Liver (tissue), 9 donors: ENCODE measurements around the gene ITPK1. TPM values are rescaled to one million over a fixed set of nuclear protein-coding genes. Genes with fewer than 3 reads are reported as not detected.

Experiments used
- DNase-seq: peaks from one replicate; pipeline ENCODE4 v3.0.0-alpha.2; 2017; ENCODE audit warnings: low spot score
- H3K27ac ChIP-seq, 2 donors: one replicate each; pipeline ENCODE4 v1.7.0; 2013; ENCODE audit warnings: inconsistent platforms in 2 of 2, low read length in 2 of 2, control low read depth in 1 of 2, low read depth in 1 of 2, mild to moderate bottlenecking in 1 of 2
- H3K27me3 ChIP-seq, 4 donors: one replicate each; pipeline versions ENCODE4 v1.6.1 to v1.7.0; 2013; ENCODE audit warnings: low read length in 3 of 4, inconsistent platforms in 1 of 4, mild to moderate bottlenecking in 1 of 4, moderate library complexity in 1 of 4; ENCODE audit not compliant: control insufficient read depth in 4 of 4, insufficient read depth in 4 of 4
- H3K36me3 ChIP-seq, 4 donors: one replicate each; pipeline versions ENCODE4 v1.6.1 to v1.7.0; 2013; ENCODE audit warnings: low read length in 3 of 4, mild to moderate bottlenecking in 3 of 4, low read depth in 1 of 4, moderate library complexity in 1 of 4; ENCODE audit not compliant: control insufficient read depth in 4 of 4, insufficient read depth in 3 of 4
- H3K4me1 ChIP-seq, 4 donors: one replicate each; pipeline versions ENCODE4 v1.6.1 to v1.7.0; 2013; ENCODE audit warnings: low read length in 3 of 4, mild to moderate bottlenecking in 3 of 4, moderate library complexity in 1 of 4; ENCODE audit not compliant: control insufficient read depth in 4 of 4, insufficient read depth in 4 of 4
- H3K4me3 ChIP-seq, 3 donors: one replicate each; pipeline versions ENCODE4 v1.6.1 to v1.7.0; 2013; ENCODE audit warnings: low read length in 3 of 3, control low read depth in 1 of 3, low read depth in 1 of 3, mild to moderate bottlenecking in 1 of 3
- H3K9ac ChIP-seq, 2 donors: one replicate each; pipeline ENCODE4 v1.7.0; 2013; ENCODE audit warnings: low read length in 2 of 2, mild to moderate bottlenecking in 2 of 2, moderate library complexity in 2 of 2, control low read depth in 1 of 2, low read depth in 1 of 2
- H3K9me3 ChIP-seq, 4 donors: one replicate each; pipeline versions ENCODE4 v1.6.1 to v1.7.0; 2013; ENCODE audit warnings: low read length in 3 of 4; ENCODE audit not compliant: control insufficient read depth in 4 of 4
- EGR1 ChIP-seq, 2 donors: IDR thresholded peaks; 2 replicates each; pipeline ENCODE4 v1.6.1; 2016 to 2018; ENCODE audit warnings: antibody characterized with exemption in 2 of 2, low read depth in 2 of 2
- FOXA2 ChIP-seq: IDR thresholded peaks from 2 replicates; pipeline ENCODE4 v1.6.1; 2016; ENCODE audit warnings: antibody characterized with exemption
- GABPA ChIP-seq, 2 donors: IDR thresholded peaks in 1 of 2; conservative IDR thresholded peaks in 1 of 2; 2 replicates each; pipeline ENCODE4 v1.6.1; 2016; ENCODE audit warnings: antibody characterized with exemption in 2 of 2, mild to moderate bottlenecking in 1 of 2, moderate library complexity in 1 of 2
- HNF4A ChIP-seq, 2 donors: conservative IDR thresholded peaks; 2 replicates each; pipeline ENCODE4 v1.6.1; 2016; ENCODE audit warnings: antibody characterized with exemption in 2 of 2, mild to moderate bottlenecking in 2 of 2
- HNF4G ChIP-seq: IDR thresholded peaks from 2 replicates; pipeline ENCODE4 v1.6.1; 2016; ENCODE audit warnings: antibody characterized with exemption
- NR2F2 ChIP-seq: IDR thresholded peaks from 2 replicates; pipeline ENCODE4 v1.6.1; 2016; ENCODE audit warnings: antibody characterized with exemption
- RXRA ChIP-seq, 2 donors: IDR thresholded peaks; 2 replicates each; pipeline ENCODE4 v1.6.1; 2017 to 2018; ENCODE audit warnings: antibody characterized with exemption in 2 of 2, mild to moderate bottlenecking in 1 of 2
- SP1 ChIP-seq: IDR thresholded peaks from 2 replicates; pipeline ENCODE4 v1.6.1; 2018; ENCODE audit warnings: antibody characterized with exemption, mild to moderate bottlenecking
- WGBS: extraction: QIAGEN DNeasy Blood & Tissue Kit; methylation state at CpG from one replicate; pipeline ENCODE4 v1.1.7; 2013; 5-methylcytosine and 5-hydroxymethylcytosine counted together
- polyA plus RNA-seq, 2 donors: library from polyadenylated mRNA; stranded (reverse) in 1 of 2; unstranded in 1 of 2; fragments of 200-250 nt in 1 of 2; fragments of >200 nt in 1 of 2; fragmentation: Nextera tagmentation in 1 of 2; extraction: Ambion mirVana in 1 of 2; gene quantifications; one replicate each; pipeline versions ENCODE4 v1.2.1 to v1.2.3, GENCODE V29; 2013 to 2015
- total RNA-seq, 2 donors: library from RNA; depleted of rRNA; stranded (reverse); fragments of >200 nt; gene quantifications; one replicate each; pipeline ENCODE4 v1.2.3, GENCODE V29; 2014
- TF ChIP-seq, protein P1 (sequence below): fragments of 150-350 bp; IDR thresholded peaks from 2 replicates; pipeline ENCODE4 v1.5.1; 2017; ENCODE audit warnings: improper control_type of control experiment, low read depth, low read length; ENCODE audit not compliant: missing input control
- TF ChIP-seq, protein P2 (sequence below): IDR thresholded peaks from 2 replicates; pipeline ENCODE4 v1.6.1; 2016; ENCODE audit warnings: antibody characterized with exemption
- donor health status: healthy.
- donor health status: healthy.
- donor health status: healthy.
- donor health status: healthy.
- donor health status: healthy.

The ITPK1 gene
- total and polyA plus RNA-seq, 4 donors, result 9.0 to 41.2 (median 20.4) TPM

DNA sequence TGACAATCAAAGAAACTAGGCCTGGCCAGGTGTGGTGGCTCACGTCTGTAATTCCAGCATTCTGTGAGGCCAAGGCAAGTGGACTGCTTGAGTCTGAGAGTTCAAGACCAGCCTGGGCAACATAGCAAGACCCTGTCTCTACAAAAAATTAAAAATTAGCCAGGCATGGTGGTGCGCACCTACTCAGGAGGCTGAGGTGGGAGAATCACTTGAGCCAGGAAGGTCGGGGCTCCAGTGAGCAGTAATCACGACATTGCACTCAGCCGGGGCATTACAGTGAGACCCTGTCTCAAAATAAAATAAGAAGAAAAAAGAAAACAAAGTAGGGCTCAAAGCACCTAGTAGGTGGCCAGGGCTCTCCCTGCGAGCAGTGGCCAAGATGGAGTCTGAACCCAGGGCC, 113.7 kb downstream of the ITPK1 start:
- no peak overlapping the region for H3K4me3 ChIP-seq
- H3K9me3 ChIP-seq, result no peaks in the 10 kb centered on the region
- peaks cover 3 to 45% (median 28%) of the 10 kb centered on the region in 4 donors for H3K4me1 ChIP-seq
- TF ChIP-seq RXRA (IDR thresholded peaks at IDR 0.05) (no peak), HNF4A (conservative IDR thresholded peaks at IDR 0.05) (no peak), HNF4G (no peak), GABPA (IDR thresholded peaks at IDR 0.05 in 1 of 2, conservative IDR thresholded peaks at IDR 0.05 in 1 of 2) (no peak), EGR1 (IDR thresholded peaks at IDR 0.05; ENCODE audit: low read depth in 2 of 2) (no peak)
- TF ChIP-seq, protein P1, sequence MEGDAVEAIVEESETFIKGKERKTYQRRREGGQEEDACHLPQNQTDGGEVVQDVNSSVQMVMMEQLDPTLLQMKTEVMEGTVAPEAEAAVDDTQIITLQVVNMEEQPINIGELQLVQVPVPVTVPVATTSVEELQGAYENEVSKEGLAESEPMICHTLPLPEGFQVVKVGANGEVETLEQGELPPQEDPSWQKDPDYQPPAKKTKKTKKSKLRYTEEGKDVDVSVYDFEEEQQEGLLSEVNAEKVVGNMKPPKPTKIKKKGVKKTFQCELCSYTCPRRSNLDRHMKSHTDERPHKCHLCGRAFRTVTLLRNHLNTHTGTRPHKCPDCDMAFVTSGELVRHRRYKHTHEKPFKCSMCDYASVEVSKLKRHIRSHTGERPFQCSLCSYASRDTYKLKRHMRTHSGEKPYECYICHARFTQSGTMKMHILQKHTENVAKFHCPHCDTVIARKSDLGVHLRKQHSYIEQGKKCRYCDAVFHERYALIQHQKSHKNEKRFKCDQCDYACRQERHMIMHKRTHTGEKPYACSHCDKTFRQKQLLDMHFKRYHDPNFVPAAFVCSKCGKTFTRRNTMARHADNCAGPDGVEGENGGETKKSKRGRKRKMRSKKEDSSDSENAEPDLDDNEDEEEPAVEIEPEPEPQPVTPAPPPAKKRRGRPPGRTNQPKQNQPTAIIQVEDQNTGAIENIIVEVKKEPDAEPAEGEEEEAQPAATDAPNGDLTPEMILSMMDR, result no peak
- no peak overlapping the region for H3K27ac ChIP-seq
- H3K9ac ChIP-seq, result no peak overlapping the region
- H3K27me3 ChIP-seq, result no peaks in the 10 kb centered on the region
- 97% methylated on average over 6 of the region's 6 CpGs for WGBS
- DNase-seq, result no peak
- no peaks in the 10 kb centered on the region for H3K36me3 ChIP-seq

DNA sequence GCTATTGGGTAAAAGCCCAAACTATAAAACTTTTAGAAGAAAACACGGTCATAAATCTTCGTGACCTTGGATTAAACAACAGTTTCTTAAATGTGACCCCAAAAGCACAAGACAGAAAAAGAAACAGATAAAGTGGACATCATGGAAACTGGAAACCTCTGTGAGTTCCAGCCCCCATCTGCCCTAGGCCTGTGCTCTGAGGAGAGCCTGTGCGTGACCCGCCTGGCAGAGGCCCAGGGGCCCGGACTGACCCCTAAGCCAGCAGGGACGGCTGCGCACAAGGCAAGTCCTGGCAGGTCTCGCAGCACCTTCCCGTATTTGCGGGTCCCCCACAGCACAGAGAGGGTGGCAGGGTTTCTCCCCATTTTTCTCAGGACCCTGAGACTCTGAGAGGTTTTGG, 116.8 kb downstream of the ITPK1 start:
- H3K4me1 ChIP-seq, result peaks cover 3 to 25% (median 16%) of the 10 kb centered on the region in 4 donors
- TF ChIP-seq NR2F2 (peak; percentile 62), SP1 (peak; percentile 26), RXRA (IDR thresholded peaks at IDR 0.05) (peak; percentile 39 to 67)
- TF ChIP-seq, protein P1, result no peak
- H3K27ac ChIP-seq, result no peak overlapping the region
- no peak overlapping the region for H3K9ac ChIP-seq
- no peak overlapping the region for H3K4me3 ChIP-seq
- DNase-seq, result no peak
- no peaks in the 10 kb centered on the region for H3K36me3 ChIP-seq
- WGBS, result 66% methylated on average over 10 of the region's 10 CpGs
- no peaks in the 10 kb centered on the region for H3K27me3 ChIP-seq
- no peaks in the 10 kb centered on the region for H3K9me3 ChIP-seq

DNA sequence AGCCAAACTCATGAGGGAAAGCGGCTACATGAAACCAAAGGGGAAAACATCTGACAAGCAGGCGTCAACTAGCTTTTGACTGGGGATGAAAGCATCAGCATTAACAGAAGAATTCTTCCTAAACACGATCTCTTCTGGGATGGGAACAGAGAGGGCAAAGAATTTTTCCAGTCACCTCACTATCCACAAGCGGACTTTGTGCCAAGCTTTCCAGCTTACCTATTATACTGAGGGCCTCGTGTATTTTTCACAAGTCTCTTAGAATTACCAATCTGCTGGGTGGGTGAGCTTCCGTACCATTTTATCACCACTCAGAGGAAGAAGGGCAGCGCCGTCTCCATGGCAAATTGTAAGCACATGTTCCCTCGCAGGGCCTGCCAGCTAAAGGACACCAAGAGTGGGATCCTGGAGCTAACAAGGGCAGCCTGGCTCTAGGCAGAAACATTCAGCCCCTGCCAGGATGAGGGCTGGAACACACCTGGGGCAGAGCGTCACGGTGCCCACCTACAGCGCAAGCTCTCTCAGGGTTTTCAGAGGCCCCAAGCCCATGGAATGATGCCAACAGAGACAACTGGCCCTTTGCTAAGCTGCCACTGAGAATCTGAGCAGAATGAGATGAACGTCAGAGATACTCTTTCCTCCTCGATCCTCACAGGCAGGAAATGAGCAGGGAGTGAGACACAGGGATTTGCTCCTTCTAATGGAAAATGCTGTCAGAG, 118.2 kb downstream of the ITPK1 start:
- peak in 1 of 2 donors; percentile 21 for TF ChIP-seq HNF4A (conservative IDR thresholded peaks at IDR 0.05)
- no peak for TF ChIP-seq FOXA2
- no peak for TF ChIP-seq HNF4G
- TF ChIP-seq, protein P2, sequence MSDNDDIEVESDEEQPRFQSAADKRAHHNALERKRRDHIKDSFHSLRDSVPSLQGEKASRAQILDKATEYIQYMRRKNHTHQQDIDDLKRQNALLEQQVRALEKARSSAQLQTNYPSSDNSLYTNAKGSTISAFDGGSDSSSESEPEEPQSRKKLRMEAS, result no peak
- Histone ChIP-seq H3K4me1 (peaks cover 4 to 39% (median 25%) of the 10 kb centered on the region in 4 donors), H3K27me3 (no peaks in the 10 kb centered on the region), H3K36me3 (no peaks in the 10 kb centered on the region), H3K27ac (peak overlapping the region in 1 of 2 donors; percentile 16), H3K4me3 (no peak overlapping the region), H3K9me3 (no peaks in the 10 kb centered on the region), H3K9ac (no peak overlapping the region)
- WGBS, result 86% methylated on average over 14 of the region's 14 CpGs
- DNase-seq, result no peak
